ENCODE results near the gene KRTAP9-4. TPM values are rescaled to one million over a fixed set of nuclear protein-coding genes. Genes with fewer than 3 reads are reported as not detected.

Gene KRTAP9-4
- total RNA-seq, 2 donors from 2014 or later, result not detected

GRCh38 chr17:41278176-41278955 lies 28.9 kb downstream of the KRTAP9-4 start:
- no peak overlapping the region for H3K27ac ChIP-seq
- H3K4me1 ChIP-seq (replicated peaks), result no peaks in the 10 kb centered on the region
- intact Hi-C loops (cut with DNase I), result no loop called here
- H3K4me3 ChIP-seq, result no peak overlapping the region
- 90% methylated on average over 3 of the region's 3 CpGs for WGBS
- no peaks in the 10 kb centered on the region for H3K9me3 ChIP-seq
- no peaks in the 10 kb centered on the region for H3K27me3 ChIP-seq (replicated peaks; ENCODE audit: insufficient read depth)
- no peaks in the 10 kb centered on the region for H3K36me3 ChIP-seq
- no peak for DNase-seq (ENCODE audit: low spot score)
- TF ChIP-seq POLR2AphosphoS5 (IDR thresholded peaks at IDR 0.05) (no peak), CTCF (IDR thresholded peaks at IDR 0.05) (no peak), POLR2A (IDR thresholded peaks at IDR 0.05) (no peak)

GRCh38 chr17:41284043-41284442 lies 34.6 kb downstream of the KRTAP9-4 start:
- no peaks in the 10 kb centered on the region for H3K36me3 ChIP-seq
- H3K27me3 ChIP-seq (replicated peaks; ENCODE audit: insufficient read depth), result no peaks in the 10 kb centered on the region
- 47% methylated on average over 3 of the region's 3 CpGs for WGBS
- H3K4me3 ChIP-seq, result no peak overlapping the region
- H3K4me1 ChIP-seq (replicated peaks), result no peaks in the 10 kb centered on the region
- DNase-seq (ENCODE audit: low spot score), result no peak
- no peaks in the 10 kb centered on the region for H3K9me3 ChIP-seq
- no peak overlapping the region for H3K27ac ChIP-seq
- intact Hi-C loops (cut with DNase I), result no loop called here
- no peak for TF ChIP-seq CTCF (IDR thresholded peaks at IDR 0.05)
- TF ChIP-seq POLR2A (IDR thresholded peaks at IDR 0.05), result no peak
- TF ChIP-seq POLR2AphosphoS5 (IDR thresholded peaks at IDR 0.05), result no peak

GRCh38 chr17:41284546-41284945 lies 35.1 kb downstream of the KRTAP9-4 start:
- Histone ChIP-seq H3K27me3 (replicated peaks; ENCODE audit: insufficient read depth) (no peaks in the 10 kb centered on the region), H3K27ac (no peak overlapping the region), H3K9me3 (no peaks in the 10 kb centered on the region), H3K4me3 (no peak overlapping the region), H3K36me3 (no peaks in the 10 kb centered on the region), H3K4me1 (replicated peaks) (no peaks in the 10 kb centered on the region)
- DNase-seq (ENCODE audit: low spot score), result no peak
- intact Hi-C loops (cut with DNase I), result no loop called here
- WGBS, result 67% methylated on average over 2 of the region's 2 CpGs
- no peak for TF ChIP-seq CTCF (IDR thresholded peaks at IDR 0.05)
- TF ChIP-seq POLR2AphosphoS5 (IDR thresholded peaks at IDR 0.05), result no peak
- no peak for TF ChIP-seq POLR2A (IDR thresholded peaks at IDR 0.05)

GRCh38 chr17:41287050-41287449 lies 37.6 kb downstream of the KRTAP9-4 start:
- Histone ChIP-seq H3K27ac (no peak overlapping the region), H3K4me1 (replicated peaks) (no peaks in the 10 kb centered on the region), H3K36me3 (no peaks in the 10 kb centered on the region), H3K27me3 (replicated peaks; ENCODE audit: insufficient read depth) (no peaks in the 10 kb centered on the region), H3K4me3 (no peak overlapping the region), H3K9me3 (no peaks in the 10 kb centered on the region)
- DNase-seq (ENCODE audit: low spot score), result no peak
- intact Hi-C loops (cut with DNase I), result no loop called here
- TF ChIP-seq POLR2A (IDR thresholded peaks at IDR 0.05), result no peak
- no peak for TF ChIP-seq CTCF (IDR thresholded peaks at IDR 0.05)
- no peak for TF ChIP-seq POLR2AphosphoS5 (IDR thresholded peaks at IDR 0.05)
- 83% methylated on average over 3 of the region's 3 CpGs for WGBS

- no peak for DNase-seq (ENCODE audit: low spot score)
- H3K4me3 ChIP-seq, result no peak overlapping the region
- peaks cover 2% of the 10 kb centered on the region for H3K27me3 ChIP-seq (replicated peaks; ENCODE audit: insufficient read depth)
- no peak overlapping the region for H3K27ac ChIP-seq
- TF ChIP-seq POLR2A (IDR thresholded peaks at IDR 0.05) (no peak), CTCF (IDR thresholded peaks at IDR 0.05) (no peak), POLR2AphosphoS5 (IDR thresholded peaks at IDR 0.05) (no peak)
- H3K36me3 ChIP-seq, result no peaks in the 10 kb centered on the region
- no peaks in the 10 kb centered on the region for H3K9me3 ChIP-seq
- no peaks in the 10 kb centered on the region for H3K4me1 ChIP-seq (replicated peaks)
- 88% methylated on average over 1 of the region's 1 CpG for WGBS
- intact Hi-C loops (cut with DNase I), result no loop called here
Measured at GRCh38 chr17:41294016-41294415, 44.5 kb downstream of the KRTAP9-4 start.
